Kidney epithelial cell (primary cell): ENCODE data around the gene TMEM130. TPM values are rescaled to one million over a fixed set of nuclear protein-coding genes. Genes with fewer than 3 reads are reported as not detected.

Experiments used
- DNase-seq: peaks from one replicate; pipeline ENCODE4 v3.0.0-alpha.2; 2010; ENCODE audit warnings: low read depth
- H3K27me3 ChIP-seq: 2 replicates; pipeline ENCODE4 v1.6.0; 2011; ENCODE audit warnings: low read length; ENCODE audit not compliant: control insufficient read depth, insufficient read depth
- H3K36me3 ChIP-seq: 2 replicates; pipeline ENCODE4 v1.5.1; 2011; ENCODE audit warnings: low read length; ENCODE audit not compliant: control insufficient read depth, insufficient read depth
- H3K4me3 ChIP-seq: 2 replicates; pipeline ENCODE4 v1.5.1; 2011; ENCODE audit warnings: low read depth, mild to moderate bottlenecking, control low read depth, low read length
- total RNA-seq: library from RNA; depleted of rRNA; stranded (reverse); fragments of >200 nt; gene quantifications from 2 replicates; pipeline ENCODE4 v1.2.3, GENCODE V29; 2015
- TF ChIP-seq, protein P1 (sequence below): IDR thresholded peaks from 2 replicates; pipeline ENCODE4 v1.5.1; 2011; ENCODE audit warnings: mild to moderate bottlenecking, moderate library complexity, low read length, control low read depth, inconsistent platforms; ENCODE audit not compliant: insufficient read depth, poor library complexity, severe bottlenecking

The TMEM130 gene
- total RNA-seq, 1 donor from 2014 or later = 0.33 TPM

DNA sequence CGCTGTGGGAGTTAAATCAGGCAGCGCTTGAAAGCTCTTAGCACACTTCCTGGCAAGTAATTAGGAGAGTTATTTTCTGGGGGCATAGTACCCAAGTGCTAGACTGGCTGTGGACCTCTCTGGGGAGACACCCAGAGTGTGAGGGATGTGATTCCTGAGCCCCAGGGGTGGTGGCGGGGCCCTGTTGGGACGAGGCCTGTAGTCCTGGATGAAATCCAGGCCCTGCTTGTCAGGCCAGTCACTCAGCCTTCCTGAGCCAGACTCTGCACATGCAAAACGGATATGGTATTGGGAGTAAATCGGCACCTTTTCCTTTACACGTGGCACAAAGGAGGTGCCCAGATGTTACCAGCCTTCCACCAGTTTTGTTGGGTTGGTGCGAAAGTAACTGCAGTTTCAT lies 39.7 kb upstream of the TMEM130 start:
- H3K36me3 ChIP-seq = peaks cover 3% of the 10 kb centered on the region
- DNase-seq = no peak
- H3K27me3 ChIP-seq = no peaks in the 10 kb centered on the region
- TF ChIP-seq, protein P1, sequence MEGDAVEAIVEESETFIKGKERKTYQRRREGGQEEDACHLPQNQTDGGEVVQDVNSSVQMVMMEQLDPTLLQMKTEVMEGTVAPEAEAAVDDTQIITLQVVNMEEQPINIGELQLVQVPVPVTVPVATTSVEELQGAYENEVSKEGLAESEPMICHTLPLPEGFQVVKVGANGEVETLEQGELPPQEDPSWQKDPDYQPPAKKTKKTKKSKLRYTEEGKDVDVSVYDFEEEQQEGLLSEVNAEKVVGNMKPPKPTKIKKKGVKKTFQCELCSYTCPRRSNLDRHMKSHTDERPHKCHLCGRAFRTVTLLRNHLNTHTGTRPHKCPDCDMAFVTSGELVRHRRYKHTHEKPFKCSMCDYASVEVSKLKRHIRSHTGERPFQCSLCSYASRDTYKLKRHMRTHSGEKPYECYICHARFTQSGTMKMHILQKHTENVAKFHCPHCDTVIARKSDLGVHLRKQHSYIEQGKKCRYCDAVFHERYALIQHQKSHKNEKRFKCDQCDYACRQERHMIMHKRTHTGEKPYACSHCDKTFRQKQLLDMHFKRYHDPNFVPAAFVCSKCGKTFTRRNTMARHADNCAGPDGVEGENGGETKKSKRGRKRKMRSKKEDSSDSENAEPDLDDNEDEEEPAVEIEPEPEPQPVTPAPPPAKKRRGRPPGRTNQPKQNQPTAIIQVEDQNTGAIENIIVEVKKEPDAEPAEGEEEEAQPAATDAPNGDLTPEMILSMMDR = no peak
- H3K4me3 ChIP-seq = no peak overlapping the region

DNA sequence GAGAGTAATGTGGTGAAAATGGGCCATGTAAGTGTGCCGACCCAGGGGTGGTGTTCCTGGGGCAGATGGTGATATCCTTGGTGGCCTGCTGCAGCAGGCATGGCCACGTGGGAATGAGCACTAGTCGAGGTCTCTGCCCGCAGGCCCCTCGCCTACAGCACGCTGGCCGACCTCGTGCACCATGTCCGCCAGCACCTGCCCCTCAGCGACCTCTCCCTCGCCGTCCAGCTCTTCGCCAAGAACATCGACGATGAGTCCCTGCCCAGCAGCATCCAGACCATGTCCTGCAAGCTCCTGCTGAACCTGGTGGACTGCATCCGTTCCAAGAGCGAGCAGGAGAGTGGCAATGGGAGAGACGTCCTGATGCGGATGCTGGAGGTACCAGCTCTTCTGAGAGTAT lies 38.8 kb upstream of the TMEM130 start:
- DNase-seq = no peak
- Histone ChIP-seq H3K4me3 (no peak overlapping the region), H3K36me3 (peaks cover 3% of the 10 kb centered on the region), H3K27me3 (no peaks in the 10 kb centered on the region)
- TF ChIP-seq, protein P1 = no peak

DNA sequence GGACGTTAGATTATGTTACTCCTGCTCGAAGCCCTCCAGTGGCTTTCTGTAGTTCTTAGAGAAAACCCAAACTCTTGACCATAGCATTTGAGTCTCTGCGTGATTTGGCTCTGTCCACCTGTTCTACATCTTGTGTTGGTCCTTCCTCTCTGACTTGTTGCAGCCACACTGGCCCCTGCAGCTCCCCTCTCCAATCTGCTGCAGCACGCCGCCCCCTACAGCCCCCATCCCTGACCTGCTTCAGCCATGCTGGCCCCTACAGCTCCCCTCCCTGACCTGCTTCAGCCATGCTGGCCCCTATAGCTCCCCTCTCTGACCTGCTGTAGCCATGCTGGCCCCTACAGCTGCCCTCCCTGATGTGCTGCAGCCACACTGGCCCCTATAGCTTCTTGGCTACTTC lies 37.8 kb upstream of the TMEM130 start:
- Histone ChIP-seq H3K4me3 (no peak overlapping the region), H3K27me3 (no peaks in the 10 kb centered on the region), H3K36me3 (peaks cover 6% of the 10 kb centered on the region)
- no peak for DNase-seq
- TF ChIP-seq, protein P1 = no peak

DNA sequence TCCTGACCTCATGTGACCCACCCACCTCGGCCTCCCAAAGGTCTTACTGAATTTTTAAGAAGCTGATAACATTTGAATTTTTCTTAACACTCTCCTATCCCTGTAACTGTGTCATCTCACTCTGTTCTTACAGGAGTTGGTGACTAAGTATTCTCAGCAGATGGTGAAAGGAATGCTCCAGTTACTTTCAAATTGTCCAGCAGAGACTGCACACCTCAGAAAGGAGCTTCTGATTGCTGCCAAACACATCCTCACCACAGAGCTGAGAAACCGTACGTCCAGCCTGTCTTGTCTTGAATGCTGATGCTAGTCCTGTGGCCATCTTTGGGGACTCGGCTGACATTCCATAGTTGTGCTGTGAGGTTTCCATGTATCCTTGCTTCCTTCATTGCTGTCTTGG lies 33.4 kb upstream of the TMEM130 start:
- TF ChIP-seq, protein P1 = no peak
- Histone ChIP-seq H3K27me3 (no peaks in the 10 kb centered on the region), H3K4me3 (no peak overlapping the region), H3K36me3 (peaks cover 7% of the 10 kb centered on the region)
- DNase-seq = no peak

DNA sequence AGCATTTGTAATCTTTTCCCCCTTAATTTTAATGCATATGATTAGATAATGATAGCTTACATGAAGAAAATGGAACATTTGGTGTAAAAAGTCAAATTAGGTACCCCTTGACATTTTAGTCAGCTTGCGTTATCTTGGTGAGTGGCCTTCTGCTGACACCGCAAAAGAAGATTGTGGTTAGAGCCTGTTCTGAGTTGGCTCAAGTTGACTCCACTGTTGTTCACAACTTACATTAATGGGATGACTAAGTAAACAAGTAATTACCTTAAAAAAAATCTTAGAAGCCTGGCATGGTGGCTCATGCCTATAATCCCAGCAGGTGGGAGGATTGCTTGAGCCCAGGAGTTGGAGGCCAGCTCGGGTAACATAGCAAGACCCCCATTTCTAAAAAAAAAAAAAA lies 32.7 kb upstream of the TMEM130 start:
- Histone ChIP-seq H3K4me3 (no peak overlapping the region), H3K27me3 (no peaks in the 10 kb centered on the region), H3K36me3 (peaks cover 7% of the 10 kb centered on the region)
- TF ChIP-seq, protein P1 = no peak
- no peak for DNase-seq

DNA sequence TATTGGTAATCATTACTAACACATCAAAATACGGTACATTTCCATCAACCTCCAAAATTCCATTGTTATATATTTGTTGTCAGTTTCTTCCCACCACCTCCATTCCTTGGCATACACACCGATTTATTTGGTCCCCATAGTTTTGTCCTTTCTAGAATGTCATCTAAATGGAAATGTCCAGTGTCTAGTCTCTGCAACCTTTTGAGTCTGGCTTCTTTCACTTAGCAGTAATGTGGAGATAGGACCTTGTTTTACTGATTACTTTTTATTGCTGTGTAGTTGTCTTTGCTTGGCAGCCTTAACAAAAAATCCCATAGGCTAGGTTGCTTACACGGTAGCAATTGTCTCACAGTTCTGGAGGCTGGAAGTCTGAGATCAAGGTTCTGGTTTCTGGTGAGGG lies 31.0 kb upstream of the TMEM130 start:
- Histone ChIP-seq H3K4me3 (no peak overlapping the region), H3K27me3 (no peaks in the 10 kb centered on the region), H3K36me3 (peaks cover 6% of the 10 kb centered on the region)
- TF ChIP-seq, protein P1 = no peak
- DNase-seq = no peak
